GM23338 (cell line): ENCODE data around the gene HTR3E.
"Not testable (repeated sequence)": the region's sequence is repeated elsewhere in the genome, so short reads cannot be mapped to it uniquely, and the experiment has no call there.

Source experiments
- CREB1 ChIP-seq: fragments of 250-450 bp; sonication (Bioruptor Pico); IDR thresholded peaks from 2 replicates; pipeline ENCODE4 v1.5.0; 2020; ENCODE audit warnings: low read depth, mild to moderate bottlenecking, moderate library complexity
- CTCF ChIP-seq, 2 experiments: fragments of 200-600 bp in 1 of 2; sonication (generic) in 1 of 2; conservative IDR thresholded peaks; 2 replicates each; pipeline versions ENCODE4 v1.5.1 to v1.6.1; 2016 to 2017; ENCODE audit warnings: antibody characterized with exemption in 2 of 2, low read depth in 2 of 2, mild to moderate bottlenecking in 2 of 2, moderate library complexity in 1 of 2
- EZH2phosphoT487 ChIP-seq: fragments of 200-600 bp; sonication (generic); IDR thresholded peaks from one replicate; pipeline ENCODE4 v1.8.1; 2018; ENCODE audit warnings: antibody characterized with exemption; ENCODE audit not compliant: unreplicated experiment
- POLR2AphosphoS5 ChIP-seq: IDR thresholded peaks from 2 replicates; pipeline ENCODE4 v1.6.1; 2016; ENCODE audit warnings: antibody characterized with exemption, low read depth
- REST ChIP-seq: IDR thresholded peaks from one replicate; pipeline ENCODE4 v1.6.1; 2018; ENCODE audit warnings: antibody characterized with exemption; ENCODE audit not compliant: unreplicated experiment
- ZNF331 ChIP-seq: fragments of 250-450 bp; sonication (Bioruptor Pico); IDR thresholded peaks from 2 replicates; pipeline ENCODE4 v1.5.0; 2020; ENCODE audit warnings: low read depth, mild to moderate bottlenecking, moderate library complexity

DNA sequence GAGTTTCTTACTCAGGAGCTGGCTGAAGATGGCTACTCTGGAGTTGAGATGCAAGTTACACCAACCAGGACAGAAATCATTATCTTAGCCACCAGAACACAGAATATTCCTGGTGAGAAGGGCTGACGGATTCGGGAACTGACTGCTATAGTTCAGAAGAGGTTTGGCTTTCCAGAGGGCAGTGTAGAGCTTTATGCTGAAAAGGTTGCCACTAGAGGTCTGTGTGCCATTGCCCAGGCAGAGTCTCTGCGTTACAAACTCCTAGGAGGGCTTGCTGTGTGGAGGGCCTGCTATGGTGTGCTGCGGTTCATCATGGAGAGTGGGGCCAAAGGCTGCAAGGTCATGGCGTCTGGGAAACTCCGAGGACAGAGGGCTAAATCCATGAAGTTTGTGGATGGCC lies 52.9 kb downstream of the HTR3E start:
- peak; percentile 26 to 52; a peak in 2 of 4 replicates for TF ChIP-seq CTCF (conservative IDR thresholded peaks at IDR 0.05; ENCODE audit: low read depth in 2 of 2)
- not testable (repeated sequence) for TF ChIP-seq CREB1 (CRISPR knock-in tag); POLR2AphosphoS5; REST; ZNF331 (CRISPR knock-in tag); EZH2phosphoT487
